Transverse colon (tissue), 4 donors: ENCODE data around the gene EHD2. TPM values are rescaled to one million over a fixed set of nuclear protein-coding genes. Genes with fewer than 3 reads are reported as not detected.

Experiments used
- DNase-seq: peaks from one replicate; pipeline ENCODE4 v3.0.0-alpha.2; 2019
- H3K27ac ChIP-seq, 4 donors: fragments of 200-600 bp; sonication (generic); 2 replicates each; pipeline ENCODE4 v1.5.1; 2016 to 2018; ENCODE audit warnings: inconsistent platforms in 4 of 4
- H3K27me3 ChIP-seq: fragments of 200-600 bp; sonication (generic); 2 replicates; pipeline ENCODE4 v1.5.1; 2017; ENCODE audit warnings: inconsistent platforms
- H3K36me3 ChIP-seq, 4 donors: fragments of 200-600 bp; sonication (generic); 2 replicates each; pipeline ENCODE4 v1.5.1; 2017 to 2019; ENCODE audit warnings: inconsistent platforms in 4 of 4
- H3K4me1 ChIP-seq, 4 donors: fragments of 200-600 bp; sonication (generic); 2 replicates each; pipeline ENCODE4 v1.5.1; 2017 to 2020; ENCODE audit warnings: inconsistent platforms in 4 of 4
- H3K4me3 ChIP-seq, 4 donors: fragments of 200-600 bp; sonication (generic); 1 replicate in 1 of 4; 2 replicates in 3 of 4; pipeline versions ENCODE4 v1.5.1 to v1.6.1; 2017 to 2019; ENCODE audit warnings: inconsistent platforms in 4 of 4
- H3K9me3 ChIP-seq, 2 donors: fragments of 200-600 bp; sonication (generic); 2 replicates each; pipeline ENCODE4 v1.5.1; 2017 to 2019; ENCODE audit warnings: inconsistent platforms in 2 of 2
- CTCF ChIP-seq, 5 experiments: fragments of 200-600 bp in 3 of 5; fragments of 450-650 bp in 2 of 5; sonication (generic) in 3 of 5; IDR thresholded peaks; 1 replicate in 2 of 5; 2 replicates in 3 of 5; pipeline ENCODE4 v1.5.1; 2016 to 2017; ENCODE audit warnings: antibody characterized with exemption in 5 of 5, inconsistent platforms in 3 of 5, mild to moderate bottlenecking in 2 of 5, moderate library complexity in 1 of 5
- EP300 ChIP-seq: sonication (generic); formaldehyde crosslinking; IDR thresholded peaks from one replicate; pipeline ENCODE4 v1.6.1; 2017; ENCODE audit warnings: antibody characterized with exemption, low read depth
- POLR2A ChIP-seq: fragments of 450-650 bp; IDR thresholded peaks from one replicate; pipeline ENCODE4 v1.6.1; 2016; ENCODE audit warnings: antibody characterized with exemption, mild to moderate bottlenecking, moderate library complexity
- POLR2AphosphoS5 ChIP-seq, 3 donors: sonication (generic); formaldehyde crosslinking; IDR thresholded peaks; one replicate each; pipeline ENCODE4 v1.6.1; 2016; ENCODE audit warnings: antibody characterized with exemption in 3 of 3
- WGBS, 2 donors: methylation state at CpG; one replicate each; pipeline ENCODE4 v1.1.5; 2018; ENCODE audit warnings: low coverage in 1 of 2; 5-methylcytosine and 5-hydroxymethylcytosine counted together
- in situ Hi-C, 4 donors: fragments of 200-750 bp; cut with MboI; loops; one replicate each; pipeline versions ENCODE4 v1.15.0 to v1.15.1; 2017; ENCODE audit warnings: low sequenced_read_pairs in 3 of 4, low pct_ligation_motif_present in 1 of 4, low pct_unique_long_range_greater_than_20kb in 1 of 4
- intact Hi-C: fragments of 100-400 bp; cut with DNase I; formaldehyde crosslinking; loops from one replicate; pipeline ENCODE4 v1.15.1; 2023; ENCODE audit warnings: low total_unique reads
- total RNA-seq, 4 donors: library from RNA; depleted of rRNA; stranded (reverse); fragments of >200 nt; gene quantifications; one replicate each; pipeline ENCODE4 v1.1.0, GENCODE V29; 2016

Gene EHD2
- total RNA-seq, 4 donors from 2014 or later: 15.2 to 93.1 (median 25.3) TPM

DNA sequence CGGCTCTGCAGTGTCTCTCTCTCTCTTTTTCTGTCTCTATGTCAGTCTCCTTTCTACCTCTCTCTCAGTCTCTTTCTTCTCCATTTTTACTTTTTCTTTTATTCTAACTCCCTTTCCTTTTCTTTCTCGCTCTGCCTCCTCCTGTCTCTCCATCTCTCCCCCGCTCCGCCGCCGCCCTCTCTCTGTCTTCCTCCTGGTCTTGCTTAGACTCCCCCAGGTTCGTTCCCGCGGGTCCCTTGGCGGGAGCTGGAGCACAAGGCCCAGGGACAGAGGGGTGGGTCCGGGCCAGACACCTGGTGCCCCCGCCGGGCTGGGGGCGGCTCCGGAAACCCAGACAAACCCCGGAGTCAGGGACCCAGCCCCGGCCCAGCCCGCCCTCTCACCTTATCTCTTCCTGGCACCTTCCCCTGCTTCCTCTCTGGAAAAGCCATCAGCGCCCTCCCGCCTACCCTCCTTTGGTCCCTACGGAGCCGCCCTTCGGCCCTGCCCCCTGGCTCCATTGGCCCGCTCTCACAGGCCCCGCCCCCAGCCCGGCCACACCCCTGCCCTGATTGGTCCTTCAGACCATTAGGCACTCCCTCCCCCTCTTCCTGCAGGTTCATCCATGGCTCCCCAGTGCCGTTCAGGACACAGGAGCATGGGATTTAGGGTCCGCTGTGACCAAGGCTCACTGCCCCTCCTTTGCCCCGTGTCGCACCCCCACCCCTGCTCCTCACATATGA lies 16.7 kb downstream of the EHD2 start:
- Histone ChIP-seq H3K36me3 (peaks cover 0 to 3% (median 0%) of the 10 kb centered on the region in 4 donors), H3K9me3 (no peaks in the 10 kb centered on the region), H3K27ac (peak overlapping the region; percentile 72 to 90 (median 78)), H3K4me3 (no peak overlapping the region), H3K4me1 (peaks cover 18 to 31% (median 19%) of the 10 kb centered on the region in 4 donors), H3K27me3 (peaks cover 21% of the 10 kb centered on the region)
- WGBS, 2 donors: 22 to 46% methylated on average over 4 to 30 of the region's 30 CpGs
- TF ChIP-seq POLR2A: no peak
- TF ChIP-seq POLR2AphosphoS5 (IDR thresholded peaks at IDR 0.05): no peak
- no peak for TF ChIP-seq EP300
- no peak for TF ChIP-seq CTCF (IDR thresholded peaks at IDR 0.05)
- in situ Hi-C loops (no loop called here), intact Hi-C loops (no loop called here)
- DNase-seq: peak; percentile 39

GRCh38 chr19:47730521-47730889 lies 17.3 kb downstream of the EHD2 start:
- no peaks in the 10 kb centered on the region for H3K9me3 ChIP-seq
- WGBS, 2 donors: 77 to 100% methylated on average over 1 to 8 of the region's 8 CpGs
- in situ Hi-C loops (no loop called here), intact Hi-C loops (no loop called here)
- TF ChIP-seq CTCF (IDR thresholded peaks at IDR 0.05) (no peak), POLR2AphosphoS5 (IDR thresholded peaks at IDR 0.05) (no peak), POLR2A (no peak), EP300 (no peak)
- peaks cover 18 to 31% (median 19%) of the 10 kb centered on the region in 4 donors for H3K4me1 ChIP-seq
- H3K4me3 ChIP-seq: no peak overlapping the region
- DNase-seq: no peak
- peaks cover 0 to 3% (median 0%) of the 10 kb centered on the region in 4 donors for H3K36me3 ChIP-seq
- peak overlapping the region; percentile 72 to 90 (median 78) for H3K27ac ChIP-seq
- peaks cover 21% of the 10 kb centered on the region for H3K27me3 ChIP-seq

DNA sequence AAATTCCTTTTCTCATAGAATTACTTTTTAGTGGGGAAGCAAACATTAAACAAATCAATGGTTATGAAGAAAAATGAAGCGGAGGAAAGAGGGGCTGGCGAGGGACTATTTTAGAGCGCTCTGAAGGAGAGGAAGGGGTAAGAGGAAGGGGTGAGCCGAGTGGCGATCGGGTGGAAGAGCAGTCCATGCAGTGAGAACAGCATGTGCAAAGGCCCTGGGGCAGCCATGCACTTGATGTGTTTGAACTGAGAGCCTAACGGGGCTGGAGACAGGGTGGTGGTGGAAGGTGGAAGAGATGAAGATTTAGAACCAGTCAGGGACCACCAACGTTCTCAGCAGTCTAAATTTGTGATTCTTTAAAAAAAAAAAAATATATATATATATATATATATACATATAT lies 17.7 kb downstream of the EHD2 start:
- in situ Hi-C loops: no loop called here

DNA sequence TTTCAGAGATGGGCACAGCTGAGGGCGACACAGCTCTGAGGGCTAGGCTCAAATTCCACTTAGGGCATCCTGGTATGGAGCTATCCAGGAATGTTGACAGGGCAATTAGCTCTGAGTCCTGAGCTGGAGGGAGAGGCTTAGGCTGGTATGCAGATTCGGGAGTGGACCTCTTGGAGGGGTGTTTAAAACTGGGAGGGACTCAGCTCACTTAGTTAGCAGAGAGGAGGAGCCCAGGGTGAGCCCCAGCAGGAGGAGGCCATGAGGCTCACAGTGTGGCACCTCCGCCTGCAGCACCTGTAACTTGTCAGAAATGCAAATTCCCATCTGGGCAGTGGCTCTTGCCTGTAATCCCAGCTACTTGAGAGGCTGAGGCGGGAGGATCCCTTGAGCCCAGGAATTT lies 21.9 kb downstream of the EHD2 start:
- in situ Hi-C loops (no loop called here), intact Hi-C loops (no loop called here)
- Histone ChIP-seq H3K4me3 (no peak overlapping the region), H3K27ac (peak overlapping the region in 1 of 4 donors; percentile 12), H3K36me3 (peaks cover 0 to 5% (median 0%) of the 10 kb centered on the region in 4 donors), H3K27me3 (peaks cover 7% of the 10 kb centered on the region), H3K9me3 (no peaks in the 10 kb centered on the region), H3K4me1 (peaks cover 0 to 3% (median 1%) of the 10 kb centered on the region in 4 donors)
- TF ChIP-seq CTCF (IDR thresholded peaks at IDR 0.05): no peak
- TF ChIP-seq EP300: no peak
- no peak for TF ChIP-seq POLR2AphosphoS5 (IDR thresholded peaks at IDR 0.05)
- no peak for TF ChIP-seq POLR2A
- no peak for DNase-seq
- 63 to 67% methylated on average over 1 to 4 of the region's 4 CpGs for WGBS, 2 donors

More for the DNA sequence above, 17.7 kb downstream of the EHD2 start:
- WGBS, 2 donors: 83 to 93% methylated on average over 7 to 8 of the region's 8 CpGs
- intact Hi-C loops: no loop called here
- no peak for DNase-seq
- peak overlapping the region in 3 of 4 donors; percentile 72 to 90 (median 79) for H3K27ac ChIP-seq
- H3K27me3 ChIP-seq: peaks cover 21% of the 10 kb centered on the region
- no peak overlapping the region for H3K4me3 ChIP-seq
- H3K9me3 ChIP-seq: no peaks in the 10 kb centered on the region
- H3K4me1 ChIP-seq: peaks cover 18 to 31% (median 19%) of the 10 kb centered on the region in 4 donors
- TF ChIP-seq POLR2AphosphoS5 (IDR thresholded peaks at IDR 0.05) (no peak), CTCF (IDR thresholded peaks at IDR 0.05) (no peak), EP300 (no peak), POLR2A (no peak)
- peaks cover 0 to 3% (median 0%) of the 10 kb centered on the region in 4 donors for H3K36me3 ChIP-seq
